K562 (cell line): ENCODE measurements around the gene CHST8. TPM values are rescaled to one million over a fixed set of nuclear protein-coding genes. Genes with fewer than 3 reads are reported as not detected.

Experiments
- ATAC-seq: fragments of 200-7000 bp; cut with Tn5 transposase; 3 replicates; pipeline ENCODE4 v1.9.1; 2020; ENCODE audit warnings: moderate library complexity
- BruUV-seq: library from RNA; stranded (reverse); fragments of 400-500 nt; replicated peaks from 2 replicates; lab custom pipeline; 2021; lab: Mats Ljungman, UMichigan
- CTCF ChIA-PET: fragments of 300-600 bp; formaldehyde crosslinking; extraction: SDS; loops from one replicate; lab custom pipeline; 2021; ENCODE audit warnings: low intra/inter-chr PET ratio; lab: Yijun Ruan, JAX
- POLR2A ChIA-PET: fragments of 300-600, 350-650 bp; sonication (Branson Sonifier 250); formaldehyde crosslinking; extraction: SDS; loops from one replicate; lab custom pipeline; 2021; ENCODE audit warnings: antibody characterized with exemption, inconsistent platforms; lab: Yijun Ruan, JAX
- DNase-seq, 4 experiments: peaks; one replicate each; pipeline versions ENCODE4 v3.0.0 to v3.0.0-alpha.2; 2011 to 2018; ENCODE audit warnings: low spot score in 3 of 4, mixed read lengths in 3 of 4; ENCODE audit errors: extremely low read depth in 1 of 4
- FAIRE-seq: peaks from 2 replicates; lab custom pipeline; 2011; peaks lifted over from hg19 to GRCh38; lab: Jason Lieb, UNC
- H2AFZ ChIP-seq: 2 replicates; pipeline ENCODE4 v1.6.0; 2011; ENCODE audit warnings: low read depth, low read length, control low read depth, inconsistent platforms
- H3K27ac ChIP-seq: fragments of 200-600 bp; 3 replicates; pipeline ENCODE4 v1.8.0; 2011; ENCODE audit warnings: low read depth, mild to moderate bottlenecking, control low read depth, inconsistent platforms, low read length, moderate library complexity, mixed read lengths; ENCODE audit errors: extremely low read depth
- H3K27me3 ChIP-seq, 2 experiments: fragments of 300-600 bp in 1 of 2; 2 replicates in 1 of 2; 3 replicates in 1 of 2; pipeline versions ENCODE4 v1.6.0 to v1.8.0; 2011; ENCODE audit warnings: inconsistent platforms in 2 of 2, low read length in 2 of 2, mild to moderate bottlenecking in 1 of 2, mixed read lengths in 1 of 2, moderate library complexity in 1 of 2; ENCODE audit not compliant: control insufficient read depth in 2 of 2, insufficient read depth in 2 of 2
- H3K36me3 ChIP-seq: fragments of 300-600 bp; 3 replicates; pipeline ENCODE4 v1.8.0; 2011; ENCODE audit warnings: mild to moderate bottlenecking, low read length, inconsistent platforms; ENCODE audit not compliant: control insufficient read depth, insufficient read depth
- H3K4me1 ChIP-seq, 2 experiments: fragments of 200-600 bp in 1 of 2; replicated peaks in 1 of 2; 2 replicates in 1 of 2; 3 replicates in 1 of 2; pipeline versions ENCODE4 v1.5.1 to v1.8.0; 2011; ENCODE audit warnings: inconsistent platforms in 2 of 2, low read length in 2 of 2, mild to moderate bottlenecking in 1 of 2, mixed read lengths in 1 of 2, moderate library complexity in 1 of 2; ENCODE audit not compliant: control insufficient read depth in 2 of 2, insufficient read depth in 2 of 2
- H3K4me2 ChIP-seq: 2 replicates; pipeline ENCODE4 v1.6.1; 2011; ENCODE audit warnings: low read length, control low read depth, inconsistent platforms, mixed read lengths; ENCODE audit not compliant: insufficient read depth
- H3K4me3 ChIP-seq: fragments of 200-600 bp; sonication (generic), shearing (Covaris generic); 2 replicates; pipeline ENCODE4 v1.5.1; 2016; ENCODE audit warnings: control low read depth, inconsistent platforms
- H3K79me2 ChIP-seq: fragments of 200-600 bp; 3 replicates; pipeline ENCODE4 v1.8.0; 2011; ENCODE audit warnings: low read length, inconsistent platforms; ENCODE audit not compliant: control insufficient read depth, insufficient read depth
- H3K9ac ChIP-seq, 2 experiments: 2 replicates each; pipeline versions ENCODE4 v1.6.0 to v1.6.1; 2011; ENCODE audit warnings: low read depth in 2 of 2, low read length in 2 of 2, control low read depth in 1 of 2, inconsistent platforms in 1 of 2, mild to moderate bottlenecking in 1 of 2, mixed read lengths in 1 of 2; ENCODE audit not compliant: insufficient read depth in 1 of 2
- H3K9me1 ChIP-seq: one replicate; pipeline ENCODE4 v1.6.0; 2011; ENCODE audit warnings: inconsistent platforms, mild to moderate bottlenecking, low read length, moderate library complexity; ENCODE audit not compliant: control insufficient read depth, insufficient read depth
- H3K9me3 ChIP-seq: replicated peaks from 2 replicates; pipeline ENCODE4 v1.5.1; 2011; ENCODE audit warnings: low read depth, low read length, inconsistent platforms; ENCODE audit not compliant: control insufficient read depth, insufficient read depth
- H4K20me1 ChIP-seq: replicated peaks from 2 replicates; pipeline ENCODE4 v1.6.1; 2011; ENCODE audit warnings: low read length, inconsistent platforms, mixed read lengths; ENCODE audit not compliant: control insufficient read depth, insufficient read depth
- ASH1L ChIP-seq: fragments of 450-650 bp; IDR thresholded peaks from 2 replicates; pipeline ENCODE4 v1.6.1; 2018; ENCODE audit warnings: borderline replicate concordance, mild to moderate bottlenecking, low read depth; ENCODE audit not compliant: partially characterized antibody
- ATF1 ChIP-seq, 2 experiments: fragments of 450-650 bp in 1 of 2; IDR thresholded peaks; 2 replicates each; pipeline ENCODE4 v1.6.1; 2016; ENCODE audit warnings: missing compliant biosample characterization in 1 of 2, missing genetic modification characterization in 1 of 2
- CXXC5 ChIP-seq: fragments of 250-450 bp; sonication (Bioruptor Pico); IDR thresholded peaks from 2 replicates; pipeline ENCODE4 v1.8.0; 2022; ENCODE audit warnings: inconsistent platforms, mild to moderate bottlenecking, moderate library complexity
- FOXO4 ChIP-seq: fragments of 450-650 bp; formaldehyde crosslinking; IDR thresholded peaks from 2 replicates; pipeline ENCODE4 v1.4.0; 2020; ENCODE audit warnings: mild to moderate bottlenecking, moderate library complexity
- GTF2F1 ChIP-seq: IDR thresholded peaks from 2 replicates; pipeline ENCODE4 v1.6.1; 2011; ENCODE audit warnings: low read depth, low read length, improper control_type of control experiment
- KLF1 ChIP-seq: fragments of 450-650 bp; IDR thresholded peaks from 2 replicates; pipeline ENCODE4 v1.6.1; 2016; ENCODE audit warnings: missing genetic modification characterization, missing compliant biosample characterization
- KLF6 ChIP-seq: fragments of 250-450 bp; sonication (Bioruptor Pico); IDR thresholded peaks from 2 replicates; pipeline ENCODE4 v1.4.0; 2020; ENCODE audit warnings: mild to moderate bottlenecking, moderate library complexity, borderline replicate concordance
- MXI1 ChIP-seq: IDR thresholded peaks from 2 replicates; pipeline ENCODE4 v1.6.1; 2011; ENCODE audit warnings: low read depth, mild to moderate bottlenecking, improper control_type of control experiment, low read length
- NCOA4 ChIP-seq: fragments of 450-650 bp; IDR thresholded peaks from 2 replicates; pipeline ENCODE4 v1.6.1; 2018; ENCODE audit warnings: mild to moderate bottlenecking; ENCODE audit not compliant: partially characterized antibody
- NCOR1 ChIP-seq: fragments of 450-650 bp; IDR thresholded peaks from 2 replicates; pipeline ENCODE4 v1.6.1; 2016; ENCODE audit warnings: mild to moderate bottlenecking, moderate library complexity
- NFXL1 ChIP-seq: fragments of 450-650 bp; formaldehyde crosslinking; IDR thresholded peaks from 2 replicates; pipeline ENCODE4 v1.4.0; 2021; ENCODE audit warnings: mild to moderate bottlenecking
- PURB ChIP-seq: sonication (generic); formaldehyde crosslinking; IDR thresholded peaks from 2 replicates; pipeline ENCODE4 v1.9.0; 2021; ENCODE audit warnings: low read depth, mild to moderate bottlenecking, missing genetic modification reagents
- SETDB1 ChIP-seq: IDR thresholded peaks from one replicate; pipeline ENCODE4 v1.6.1; 2012; ENCODE audit warnings: low read length, control low read depth, inconsistent platforms
- SNIP1 ChIP-seq: fragments of 450-650 bp; IDR thresholded peaks from 2 replicates; pipeline ENCODE4 v1.7.1; 2017; ENCODE audit warnings: low read depth, mild to moderate bottlenecking
- STAT6 ChIP-seq: sonication (generic); formaldehyde crosslinking; IDR thresholded peaks from 2 replicates; pipeline ENCODE4 v1.8.1; 2023; ENCODE audit warnings: mild to moderate bottlenecking, missing genetic modification reagents
- WHSC1 ChIP-seq: IDR thresholded peaks from one replicate; pipeline ENCODE4 v1.6.1; 2012; ENCODE audit warnings: low read length, control low read depth, inconsistent platforms
- ZEB2 ChIP-seq: fragments of 450-650 bp; IDR thresholded peaks from 2 replicates; pipeline ENCODE4 v1.6.1; 2016
- ZFP1 ChIP-seq: fragments of 450-650 bp; formaldehyde crosslinking; IDR thresholded peaks from 2 replicates; pipeline ENCODE4 v1.4.0; 2020; ENCODE audit warnings: mild to moderate bottlenecking, mixed read lengths
- ZNF174 ChIP-seq: fragments of 250-450 bp; sonication (Bioruptor Pico); IDR thresholded peaks from 2 replicates; pipeline ENCODE4 v1.4.0; 2020; ENCODE audit warnings: mild to moderate bottlenecking
- ZNF398 ChIP-seq: fragments of 250-450 bp; sonication (Bioruptor Pico); IDR thresholded peaks from 2 replicates; pipeline ENCODE4 v1.8.0; 2021; ENCODE audit warnings: moderate library complexity, mild to moderate bottlenecking, inconsistent platforms
- WGBS: fragments of 100-300 bp; shearing (Covaris generic); methylation state at CpG from one replicate; pipeline ENCODE4 v1.1.6; 2016; ENCODE audit warnings: low coverage, mixed read lengths; ENCODE audit not compliant: insufficient coverage; ENCODE audit errors: missing lambda C conversion rate; 5-methylcytosine and 5-hydroxymethylcytosine counted together
- in situ Hi-C: fragments of 300-500 bp; cut with MboI; formaldehyde crosslinking; loops from 4 replicates; pipeline ENCODE4 v1.15.0; 2018; ENCODE audit warnings: inconsistent platforms, mixed read lengths
- intact Hi-C: fragments of 100-400 bp; cut with micrococcal nuclease; formaldehyde crosslinking; loops from 2 replicates; pipeline ENCODE4 v1.14.2; 2022
- polyA plus RNA-seq, 8 experiments: library from polyadenylated mRNA; depleted of rRNA in 4 of 8; stranded (reverse) in 5 of 8; unstranded in 3 of 8; fragments of >200 nt; fragmentation: Nextera tagmentation in 2 of 8; fragmentation: Illumina TruSeq in 1 of 8; extraction: Ambion mirVana in 2 of 8; extraction: Trizol in 1 of 8; gene quantifications; 2 replicates each; pipeline versions ENCODE4 v1.2.1 to v1.2.3, GENCODE V29; 2011 to 2014; ENCODE audit warnings: inconsistent platforms in 1 of 8, missing spikeins in 1 of 8
- total RNA-seq, 7 experiments: library from RNA; depleted of rRNA in 6 of 7; stranded (reverse); fragments of >200 nt in 6 of 7; fragmentation: Illumina TruSeq in 2 of 7; extraction: Trizol in 2 of 7; gene quantifications; 2 replicates each; pipeline versions ENCODE4 v1.2.1 to v1.2.3, GENCODE V29; 2011 to 2021; ENCODE audit warnings: low replicate concordance in 1 of 7

The CHST8 gene
- total and polyA plus RNA-seq, 9 of the 15 experiments (the other 6 are each of a cell fraction or from before 2014, with no cell fraction given), result 0.11 TPM; not detected in 8

GRCh38 chr19:33803383-33803782, 181.6 kb downstream of the CHST8 start:
- WGBS, result 89% methylated on average over 9 of the region's 9 CpGs
- intact Hi-C loops (no loop called here), in situ Hi-C loops (no loop called here)
- Histone ChIP-seq H3K4me1 (peaks cover 0 to 8% of the 10 kb centered on the region in 2 experiments; a peak in 2 of 5 replicates), H3K27ac (no peak overlapping the region), H4K20me1 (no peaks in the 10 kb centered on the region), H3K4me3 (no peak overlapping the region), H3K79me2 (peaks cover 5% of the 10 kb centered on the region; the same call in 1 of the 3 replicates), H3K9ac (no peak overlapping the region), H2AFZ (no peak overlapping the region), H3K27me3 (no peaks in the 10 kb centered on the region), H3K36me3 (peaks cover 90% of the 10 kb centered on the region; the same call in 2 of the 3 replicates), H3K4me2 (no peak overlapping the region), H3K9me1 (no peaks in the 10 kb centered on the region), H3K9me3 (no peaks in the 10 kb centered on the region)
- no TSS peak for BruUV-seq
- no peak for ATAC-seq
- ChIA-PET POLR2A (no interaction called here), CTCF (no interaction called here)
- DNase-seq, result no peak
- no peak for FAIRE-seq
- no peak for TF ChIP-seq NCOA4
- no peak for TF ChIP-seq MXI1
- no peak for TF ChIP-seq ATF1 (CRISPR knock-in tag; IDR thresholded peaks at IDR 0.05)
- TF ChIP-seq ATF1 (tag; IDR thresholded peaks at IDR 0.05), result no peak
- no peak for TF ChIP-seq KLF1 (tag)
- no peak for TF ChIP-seq ZFP1 (CRISPR knock-in tag)
- TF ChIP-seq WHSC1, result no peak
- TF ChIP-seq CXXC5 (CRISPR knock-in tag), result no peak
- TF ChIP-seq ZNF174 (CRISPR knock-in tag), result no peak
- TF ChIP-seq NCOR1, result no peak
- TF ChIP-seq NFXL1, result no peak
- no peak for TF ChIP-seq KLF6
- TF ChIP-seq STAT6 (CRISPR knock-in tag), result no peak
- TF ChIP-seq FOXO4, result no peak
- TF ChIP-seq ZEB2, result no peak
- TF ChIP-seq SETDB1, result no peak
- TF ChIP-seq SNIP1, result no peak
- TF ChIP-seq GTF2F1, result no peak
- TF ChIP-seq ASH1L, result no peak
- no peak for TF ChIP-seq ZNF398 (CRISPR knock-in tag)
- no peak for TF ChIP-seq PURB (CRISPR knock-in tag)
